ENCODE results near the gene OSBP.

- TF ChIP-seq, protein P1, sequence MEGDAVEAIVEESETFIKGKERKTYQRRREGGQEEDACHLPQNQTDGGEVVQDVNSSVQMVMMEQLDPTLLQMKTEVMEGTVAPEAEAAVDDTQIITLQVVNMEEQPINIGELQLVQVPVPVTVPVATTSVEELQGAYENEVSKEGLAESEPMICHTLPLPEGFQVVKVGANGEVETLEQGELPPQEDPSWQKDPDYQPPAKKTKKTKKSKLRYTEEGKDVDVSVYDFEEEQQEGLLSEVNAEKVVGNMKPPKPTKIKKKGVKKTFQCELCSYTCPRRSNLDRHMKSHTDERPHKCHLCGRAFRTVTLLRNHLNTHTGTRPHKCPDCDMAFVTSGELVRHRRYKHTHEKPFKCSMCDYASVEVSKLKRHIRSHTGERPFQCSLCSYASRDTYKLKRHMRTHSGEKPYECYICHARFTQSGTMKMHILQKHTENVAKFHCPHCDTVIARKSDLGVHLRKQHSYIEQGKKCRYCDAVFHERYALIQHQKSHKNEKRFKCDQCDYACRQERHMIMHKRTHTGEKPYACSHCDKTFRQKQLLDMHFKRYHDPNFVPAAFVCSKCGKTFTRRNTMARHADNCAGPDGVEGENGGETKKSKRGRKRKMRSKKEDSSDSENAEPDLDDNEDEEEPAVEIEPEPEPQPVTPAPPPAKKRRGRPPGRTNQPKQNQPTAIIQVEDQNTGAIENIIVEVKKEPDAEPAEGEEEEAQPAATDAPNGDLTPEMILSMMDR (IDR thresholded peaks at IDR 0.05; ENCODE audit: borderline replicate concordance, extremely low read depth, low read length, poor library complexity, severe bottlenecking) = no peak
- TF ChIP-seq EZH2 (IDR thresholded peaks at IDR 0.05; ENCODE audit: borderline replicate concordance, low read depth, low read length, severe bottlenecking) = no peak
These were observed 83.0 kb downstream of the OSBP start for GRCh38 chr11:59532620-59533019.

All from DND-41 (cell line).